BE2C (cell line): ENCODE results near the gene GARIN1A.

Source experiments
- DNase-seq: peaks from one replicate; pipeline ENCODE4 v3.0.0-alpha.2; 2020
- H3K27me3 ChIP-seq: fragments of 250-450 bp; sonication (Bioruptor Pico); 2 replicates; pipeline ENCODE4 v1.5.1; 2020; ENCODE audit warnings: mild to moderate bottlenecking
- H3K36me3 ChIP-seq: fragments of 250-450 bp; sonication (Bioruptor Pico); 2 replicates; pipeline ENCODE4 v1.5.1; 2020; ENCODE audit warnings: mild to moderate bottlenecking
- H3K4me1 ChIP-seq: fragments of 250-450 bp; sonication (Bioruptor Pico); 2 replicates; pipeline ENCODE4 v1.5.1; 2020
- H3K4me3 ChIP-seq: 2 replicates; pipeline ENCODE4 v1.5.1; 2011; ENCODE audit warnings: low read depth, low read length
- H3K9me3 ChIP-seq: fragments of 250-450 bp; sonication (Bioruptor Pico); 2 replicates; pipeline ENCODE4 v1.5.1; 2020
- TF ChIP-seq, protein P1 (sequence below): IDR thresholded peaks from 2 replicates; pipeline ENCODE4 v1.5.1; 2012; ENCODE audit warnings: mild to moderate bottlenecking, low read depth, low read length

Gene GARIN1A

DNA sequence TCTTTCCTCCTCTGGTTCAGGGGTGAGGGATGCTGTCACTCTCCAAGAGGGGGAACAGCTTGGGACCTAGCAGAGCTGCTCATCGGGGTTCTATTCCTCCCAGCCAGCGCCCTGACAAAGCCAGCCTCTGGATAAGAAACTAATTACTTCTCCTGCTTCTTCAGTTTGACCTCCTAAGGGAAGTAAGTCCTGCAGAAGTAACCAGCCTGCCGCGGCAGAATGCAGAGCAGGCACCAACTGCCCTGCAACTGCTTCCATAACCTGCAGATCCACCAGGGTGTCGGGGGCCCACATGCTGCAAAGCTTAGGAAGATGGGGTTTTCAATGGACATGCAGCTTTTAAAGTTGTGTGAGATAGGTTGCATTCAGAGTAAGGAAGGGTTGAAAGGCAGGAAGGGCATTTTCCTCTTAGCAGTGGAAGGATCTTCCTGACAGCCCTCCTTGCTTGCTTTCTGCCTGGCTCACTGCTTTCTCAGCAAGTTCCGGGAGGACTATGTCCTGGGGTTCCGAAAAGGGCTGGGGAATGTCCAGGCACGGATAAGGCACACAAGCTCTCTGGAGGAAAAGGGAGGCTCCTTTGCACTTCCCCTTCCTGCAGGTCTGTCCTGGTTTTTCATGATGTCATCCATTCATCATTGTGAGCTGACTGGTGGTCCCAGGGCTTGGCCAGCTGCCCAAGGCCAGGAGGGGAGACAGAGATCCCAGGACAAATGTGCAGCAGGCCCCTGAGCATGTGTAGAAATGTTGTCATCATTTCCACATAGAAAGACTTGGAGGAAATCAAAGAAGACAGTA, 42.8 kb downstream of the GARIN1A start:
- Histone ChIP-seq H3K4me1 (no peaks in the 10 kb centered on the region), H3K9me3 (no peaks in the 10 kb centered on the region; the same call in 1 of the 2 replicates), H3K27me3 (no peaks in the 10 kb centered on the region), H3K36me3 (no peaks in the 10 kb centered on the region), H3K4me3 (no peak overlapping the region)
- no peak for DNase-seq
- TF ChIP-seq, protein P1, sequence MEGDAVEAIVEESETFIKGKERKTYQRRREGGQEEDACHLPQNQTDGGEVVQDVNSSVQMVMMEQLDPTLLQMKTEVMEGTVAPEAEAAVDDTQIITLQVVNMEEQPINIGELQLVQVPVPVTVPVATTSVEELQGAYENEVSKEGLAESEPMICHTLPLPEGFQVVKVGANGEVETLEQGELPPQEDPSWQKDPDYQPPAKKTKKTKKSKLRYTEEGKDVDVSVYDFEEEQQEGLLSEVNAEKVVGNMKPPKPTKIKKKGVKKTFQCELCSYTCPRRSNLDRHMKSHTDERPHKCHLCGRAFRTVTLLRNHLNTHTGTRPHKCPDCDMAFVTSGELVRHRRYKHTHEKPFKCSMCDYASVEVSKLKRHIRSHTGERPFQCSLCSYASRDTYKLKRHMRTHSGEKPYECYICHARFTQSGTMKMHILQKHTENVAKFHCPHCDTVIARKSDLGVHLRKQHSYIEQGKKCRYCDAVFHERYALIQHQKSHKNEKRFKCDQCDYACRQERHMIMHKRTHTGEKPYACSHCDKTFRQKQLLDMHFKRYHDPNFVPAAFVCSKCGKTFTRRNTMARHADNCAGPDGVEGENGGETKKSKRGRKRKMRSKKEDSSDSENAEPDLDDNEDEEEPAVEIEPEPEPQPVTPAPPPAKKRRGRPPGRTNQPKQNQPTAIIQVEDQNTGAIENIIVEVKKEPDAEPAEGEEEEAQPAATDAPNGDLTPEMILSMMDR = no peak

DNA sequence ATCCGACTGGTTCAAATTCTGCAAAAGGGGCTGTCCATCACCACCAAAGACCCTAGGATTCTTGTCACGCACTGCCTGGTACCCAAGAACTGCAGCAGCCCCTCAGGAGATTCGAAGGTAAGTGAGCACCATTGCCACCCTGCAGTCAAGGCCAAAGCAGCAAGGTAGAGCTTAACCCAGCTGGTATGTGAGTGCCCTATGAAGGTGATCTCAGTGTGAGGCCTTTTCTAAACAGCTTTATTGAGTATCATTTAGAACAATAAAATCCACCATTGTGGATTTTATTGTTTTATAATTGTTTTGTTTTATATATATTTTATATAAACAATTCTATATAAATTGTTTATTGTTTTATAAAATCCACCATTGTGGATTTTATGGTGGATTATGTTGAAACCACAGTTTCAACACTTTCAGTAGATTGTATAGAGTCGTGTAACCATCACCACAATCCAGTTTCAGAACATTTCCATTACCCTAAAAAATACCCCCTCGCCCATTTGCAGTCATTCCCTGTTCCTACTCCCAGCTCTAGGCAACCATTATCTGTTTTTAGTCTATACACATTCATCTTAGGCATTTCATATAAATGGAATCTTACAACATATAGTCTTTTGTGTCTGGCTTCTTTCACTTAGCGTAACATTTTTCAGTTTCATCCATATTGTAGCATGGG, 47.0 kb downstream of the GARIN1A start:
- no peak for DNase-seq
- no peaks in the 10 kb centered on the region; the same call in 1 of the 2 replicates for H3K4me1 ChIP-seq
- TF ChIP-seq, protein P1 = no peak
- H3K27me3 ChIP-seq = no peaks in the 10 kb centered on the region
- no peaks in the 10 kb centered on the region for H3K9me3 ChIP-seq
- no peak overlapping the region for H3K4me3 ChIP-seq
- no peaks in the 10 kb centered on the region for H3K36me3 ChIP-seq

DNA sequence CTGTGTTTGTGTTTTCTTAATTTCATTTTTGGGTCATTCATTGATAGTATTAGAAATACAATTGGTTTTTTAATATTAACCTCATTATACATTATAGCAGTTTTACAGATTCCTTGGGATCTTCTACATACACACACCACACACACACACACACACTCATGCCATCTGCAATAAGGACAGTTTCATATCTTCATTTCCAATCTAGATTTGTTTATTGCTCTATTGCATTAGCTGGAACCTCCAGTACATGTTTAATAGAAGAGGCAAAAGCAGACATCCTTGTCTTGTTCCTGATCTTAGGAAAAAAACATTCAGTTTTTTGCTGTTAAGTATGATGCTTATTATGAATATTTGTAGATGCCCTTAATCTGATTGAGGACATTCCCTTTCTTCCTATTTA, 49.3 kb downstream of the GARIN1A start:
- H3K36me3 ChIP-seq = no peaks in the 10 kb centered on the region
- TF ChIP-seq, protein P1 = no peak
- no peaks in the 10 kb centered on the region for H3K9me3 ChIP-seq
- no peak overlapping the region for H3K4me3 ChIP-seq
- DNase-seq = no peak
- no peaks in the 10 kb centered on the region; the same call in 1 of the 2 replicates for H3K4me1 ChIP-seq
- no peaks in the 10 kb centered on the region for H3K27me3 ChIP-seq
